Hepatocyte (in vitro differentiated cells): ENCODE results near the gene KIAA1217. TPM values are rescaled to one million over a fixed set of nuclear protein-coding genes. Genes with fewer than 3 reads are reported as not detected.

Experiments used
- DNase-seq: peaks from one replicate; pipeline ENCODE4 v3.0.0-alpha.2; 2016; ENCODE audit warnings: low spot score
- H2AFZ ChIP-seq: fragments of 200-600 bp; sonication (generic); 2 replicates; pipeline ENCODE4 v1.6.0; 2016; ENCODE audit warnings: antibody characterized with exemption, mild to moderate bottlenecking
- H3K27ac ChIP-seq: fragments of 200-600 bp; sonication (generic); 2 replicates; pipeline ENCODE4 v1.5.1; 2016; ENCODE audit warnings: mild to moderate bottlenecking
- H3K27me3 ChIP-seq: fragments of 200-600 bp; sonication (generic); 2 replicates; pipeline ENCODE4 v1.6.1; 2016
- H3K36me3 ChIP-seq: fragments of 200-600 bp; sonication (generic); replicated peaks from 2 replicates; pipeline ENCODE4 v1.5.1; 2016; ENCODE audit warnings: low read depth; ENCODE audit not compliant: insufficient read depth
- H3K4me1 ChIP-seq: fragments of 200-600 bp; sonication (generic); 2 replicates; pipeline ENCODE4 v1.5.1; 2016; ENCODE audit warnings: mild to moderate bottlenecking, moderate library complexity; ENCODE audit not compliant: insufficient read depth
- H3K4me2 ChIP-seq: fragments of 200-600 bp; sonication (generic); 2 replicates; pipeline ENCODE4 v1.6.0; 2016
- H3K4me3 ChIP-seq: fragments of 200-600 bp; sonication (generic); 2 replicates; pipeline ENCODE4 v1.5.1; 2016; ENCODE audit warnings: mild to moderate bottlenecking
- H3K79me2 ChIP-seq: fragments of 200-600 bp; sonication (generic); 2 replicates; pipeline ENCODE4 v1.6.0; 2017; ENCODE audit warnings: mild to moderate bottlenecking
- H3K9me2 ChIP-seq: fragments of 200-600 bp; sonication (generic); replicated peaks from 2 replicates; pipeline ENCODE4 v1.6.0; 2017; ENCODE audit warnings: mild to moderate bottlenecking; ENCODE audit not compliant: insufficient read depth
- H3K9me3 ChIP-seq: fragments of 200-600 bp; sonication (generic); 2 replicates; pipeline ENCODE4 v1.5.1; 2016; ENCODE audit warnings: low read depth, mild to moderate bottlenecking
- H4K20me1 ChIP-seq: fragments of 200-600 bp; sonication (generic); 2 replicates; pipeline ENCODE4 v1.6.0; 2016; ENCODE audit warnings: mild to moderate bottlenecking; ENCODE audit not compliant: insufficient read depth, poor library complexity, severe bottlenecking
- CTCF ChIP-seq: fragments of 200-600 bp; sonication (generic); IDR thresholded peaks from 2 replicates; pipeline ENCODE4 v1.5.1; 2016; ENCODE audit warnings: antibody characterized with exemption, mild to moderate bottlenecking; ENCODE audit not compliant: poor library complexity
- EZH2 ChIP-seq: fragments of 200-600 bp; sonication (generic); IDR thresholded peaks from 2 replicates; pipeline ENCODE4 v1.6.1; 2016; ENCODE audit warnings: antibody characterized with exemption, mild to moderate bottlenecking, borderline replicate concordance
- EZH2phosphoT487 ChIP-seq: fragments of 200-600 bp; sonication (generic); IDR thresholded peaks from one replicate; pipeline ENCODE4 v1.6.1; 2018; ENCODE audit warnings: antibody characterized with exemption, mild to moderate bottlenecking, low read depth, moderate library complexity; ENCODE audit not compliant: unreplicated experiment, severe bottlenecking
- WGBS: methylation state at CpG from one replicate; pipeline ENCODE4 v1.1.6; 2016; ENCODE audit warnings: low lambda C conversion rate; ENCODE audit errors: missing lambda C conversion rate; 5-methylcytosine and 5-hydroxymethylcytosine counted together
- polyA plus RNA-seq: library from polyadenylated mRNA; unstranded; fragments of >200 nt; fragmentation: Nextera tagmentation; extraction: Ambion mirVana; gene quantifications from 2 replicates; pipeline ENCODE4 v1.2.1, GENCODE V29; 2016
- total RNA-seq: library from RNA; depleted of rRNA; stranded (reverse); fragments of >200 nt; gene quantifications from 2 replicates; pipeline ENCODE4 v1.2.3, GENCODE V29; 2014

The KIAA1217 gene
- total and polyA plus RNA-seq, 2 experiments from 2014 or later, result 31.6 to 33.2 TPM

GRCh38 chr10:24502006-24502405 lies 293.1 kb downstream of the KIAA1217 start:
- Histone ChIP-seq H4K20me1 (no peaks in the 10 kb centered on the region), H3K4me3 (no peak overlapping the region), H3K9me3 (no peaks in the 10 kb centered on the region), H3K27ac (no peak overlapping the region), H3K4me1 (no peaks in the 10 kb centered on the region), H3K4me2 (no peak overlapping the region), H3K27me3 (no peaks in the 10 kb centered on the region), H3K79me2 (no peaks in the 10 kb centered on the region), H3K36me3 (no peaks in the 10 kb centered on the region), H2AFZ (no peak overlapping the region), H3K9me2 (no peaks in the 10 kb centered on the region)
- TF ChIP-seq EZH2, result no peak
- TF ChIP-seq EZH2phosphoT487, result no peak
- no peak for TF ChIP-seq CTCF
- WGBS, result 86% methylated on average over 10 of the region's 10 CpGs
- no peak for DNase-seq

- Histone ChIP-seq H3K27ac (no peak overlapping the region), H3K27me3 (no peaks in the 10 kb centered on the region), H3K9me3 (no peaks in the 10 kb centered on the region), H3K9me2 (no peaks in the 10 kb centered on the region), H4K20me1 (no peaks in the 10 kb centered on the region), H3K36me3 (no peaks in the 10 kb centered on the region), H3K4me1 (no peaks in the 10 kb centered on the region), H3K4me3 (no peak overlapping the region), H3K79me2 (no peaks in the 10 kb centered on the region), H2AFZ (no peak overlapping the region), H3K4me2 (no peak overlapping the region)
- no peak for TF ChIP-seq EZH2phosphoT487
- no peak for TF ChIP-seq CTCF
- TF ChIP-seq EZH2, result no peak
- no peak for DNase-seq
- WGBS, result 83% methylated on average over 6 of the region's 6 CpGs
These were observed 294.0 kb downstream of the KIAA1217 start for GRCh38 chr10:24502801-24503460.

GRCh38 chr10:24503461-24504320 lies 294.8 kb downstream of the KIAA1217 start:
- H3K4me3 ChIP-seq, result no peak overlapping the region
- no peak overlapping the region for H3K4me2 ChIP-seq
- no peak overlapping the region for H2AFZ ChIP-seq
- no peaks in the 10 kb centered on the region for H3K9me3 ChIP-seq
- H3K79me2 ChIP-seq, result no peaks in the 10 kb centered on the region
- 53% methylated on average over 12 of the region's 12 CpGs for WGBS
- H4K20me1 ChIP-seq, result no peaks in the 10 kb centered on the region
- no peak for TF ChIP-seq EZH2phosphoT487
- TF ChIP-seq CTCF, result peak; percentile 65
- H3K4me1 ChIP-seq, result no peaks in the 10 kb centered on the region
- H3K36me3 ChIP-seq, result no peaks in the 10 kb centered on the region
- no peak overlapping the region for H3K27ac ChIP-seq
- H3K9me2 ChIP-seq, result no peaks in the 10 kb centered on the region
- peak; percentile 69 for DNase-seq
- H3K27me3 ChIP-seq, result no peaks in the 10 kb centered on the region
